ENCODE data around the gene FGGY.
"Not testable (repeated sequence)": the region's sequence is repeated elsewhere in the genome, so short reads cannot be mapped to it uniquely, and the experiment has no call there.

FGGY gene

DNA sequence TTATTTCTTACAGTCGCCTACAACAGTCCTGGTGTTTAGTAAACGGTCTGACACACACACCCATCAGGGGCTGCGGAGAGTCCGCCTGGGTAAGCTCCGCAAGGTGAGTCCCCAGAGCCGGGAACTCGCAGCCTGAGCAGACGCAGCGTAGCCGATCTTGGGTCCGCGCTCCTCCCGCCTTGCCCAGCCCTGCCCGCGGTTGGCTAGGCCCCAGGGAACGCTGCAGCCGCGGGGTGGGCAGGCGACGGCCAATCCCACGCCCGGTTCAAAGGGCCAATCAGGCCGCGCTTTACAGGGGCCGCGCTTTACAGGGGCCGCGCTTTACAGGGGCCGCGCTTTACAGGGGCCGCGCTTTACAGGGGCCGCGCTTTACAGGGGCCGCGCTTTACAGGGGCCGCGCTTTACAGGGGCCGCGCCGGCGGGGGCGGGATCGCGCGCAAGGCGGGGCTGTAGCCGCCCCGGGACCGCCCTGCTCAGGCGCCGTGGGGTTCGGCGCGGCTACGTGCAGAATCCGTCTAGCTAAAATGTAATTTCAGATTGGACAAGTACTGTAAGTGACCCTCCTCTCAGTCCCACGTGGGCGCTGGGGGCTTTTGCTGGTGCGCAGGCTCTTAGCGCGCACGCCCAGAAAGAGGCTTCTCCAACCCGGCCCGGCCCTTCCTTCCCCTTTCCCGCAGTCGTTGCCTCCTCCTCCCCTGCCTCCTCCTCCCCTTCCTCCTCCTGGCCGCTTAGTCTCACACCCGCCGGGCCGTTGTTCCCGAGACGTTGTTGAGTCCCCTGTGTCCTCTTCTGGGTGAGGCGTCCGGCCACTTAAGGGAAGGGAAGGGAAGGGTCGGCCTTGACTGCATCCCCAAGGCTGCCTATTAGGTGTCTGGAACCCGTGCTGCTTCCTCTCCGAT, at the start of gene FGGY:
Gene FGGY (plus strand): TSS at position 737 of the 899 bp plus-strand sequence. CDS start 24,456 bp downstream, outside the sequence.
- in situ Hi-C loops (cut with HindIII; ENCODE audit: low sequenced_read_pairs) = no loop called here

DNA sequence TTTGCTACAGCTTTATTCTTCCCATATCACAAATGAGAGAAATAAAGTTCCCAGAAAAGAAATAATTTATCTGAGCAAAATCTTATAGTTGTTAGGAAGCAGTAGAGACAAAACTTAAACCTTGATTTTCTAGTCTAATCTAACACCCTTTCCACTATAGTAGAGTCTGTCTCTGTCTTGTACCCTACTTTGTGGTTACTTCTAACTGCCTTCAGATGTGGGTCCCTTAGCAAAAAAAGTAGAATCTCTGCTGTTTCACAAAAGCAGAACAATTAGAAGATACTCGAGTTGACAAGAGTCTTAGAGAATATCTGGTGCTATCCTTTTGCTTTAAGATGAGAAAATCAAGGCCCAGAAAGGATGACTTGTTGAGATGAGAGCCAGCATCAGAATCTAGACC, 48.1 kb upstream of the FGGY start:
- in situ Hi-C loops (cut with HindIII; ENCODE audit: low sequenced_read_pairs) = no loop called here

GRCh38 chr1:59249396-59250137, 47.3 kb upstream of the FGGY start:
- in situ Hi-C loops (cut with HindIII; ENCODE audit: low sequenced_read_pairs) = no loop called here

DNA sequence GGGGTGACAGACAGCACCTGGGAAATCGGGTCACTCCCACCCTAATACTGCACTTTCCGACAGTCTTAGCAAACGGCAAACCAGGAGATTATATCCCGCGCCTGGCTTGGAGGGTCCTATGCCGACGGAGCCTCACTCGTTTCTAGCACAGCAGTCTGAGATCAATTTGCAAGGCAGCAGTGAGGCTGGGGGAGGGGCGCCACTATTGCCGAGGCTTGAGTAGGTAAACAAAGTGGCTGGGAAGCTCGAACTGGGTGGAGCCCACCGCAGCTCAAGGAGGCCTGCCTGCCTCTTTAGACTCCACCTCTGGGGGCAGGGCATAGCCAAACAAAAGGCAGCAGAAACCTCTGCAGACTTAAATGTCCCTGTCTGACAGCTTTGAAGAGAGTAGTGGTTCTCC, 45.8 kb upstream of the FGGY start:
- in situ Hi-C loops (cut with HindIII; ENCODE audit: low sequenced_read_pairs) = not testable (repeated sequence)

DNA sequence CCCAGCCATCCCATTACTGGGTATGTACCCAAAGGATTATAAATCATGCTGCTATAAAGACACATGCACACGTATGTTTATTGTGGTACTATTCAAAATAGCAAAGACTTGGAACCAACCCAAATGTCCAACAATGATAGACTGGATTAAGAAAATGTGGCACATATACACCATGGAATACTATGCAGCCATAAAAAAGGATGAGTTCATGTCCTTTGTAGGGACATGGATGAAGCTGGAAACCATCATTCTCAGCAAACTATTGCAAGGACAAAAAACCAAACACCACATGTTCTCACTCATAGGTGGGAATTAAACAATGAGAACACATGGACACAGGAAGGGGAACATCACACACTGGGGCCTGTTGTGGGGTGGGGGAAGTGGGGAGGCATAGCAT, 40.5 kb upstream of the FGGY start:
- in situ Hi-C loops (cut with HindIII; ENCODE audit: low sequenced_read_pairs) = not testable (repeated sequence)

DNA sequence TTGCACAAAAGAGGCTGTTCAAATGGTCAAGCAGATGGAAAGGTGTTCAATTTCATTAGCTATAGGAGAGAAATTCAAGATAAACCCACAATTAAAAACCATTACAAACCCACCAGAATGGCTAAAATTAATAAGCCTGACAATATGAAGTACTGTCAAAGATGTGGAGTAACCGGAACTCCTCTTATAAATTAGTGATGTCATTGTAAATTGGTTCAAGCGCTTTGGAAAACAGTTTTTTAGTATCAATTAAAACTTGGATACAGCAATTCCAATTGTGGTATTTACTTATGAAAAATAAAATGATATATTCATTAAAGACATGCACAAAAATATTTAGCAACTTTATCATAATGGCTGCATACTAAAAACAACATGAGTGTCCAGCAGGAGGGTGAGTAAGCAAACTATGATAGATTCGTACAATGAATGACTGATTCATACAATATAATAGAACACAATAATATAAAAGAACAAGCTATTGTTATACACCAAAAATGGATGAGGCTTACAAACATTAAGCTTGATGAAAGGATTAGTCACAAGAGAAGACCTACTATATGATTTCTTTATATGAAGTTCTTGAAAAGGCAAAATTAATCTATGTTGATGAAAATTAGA, 38.4 kb upstream of the FGGY start:
- in situ Hi-C loops (cut with HindIII; ENCODE audit: low sequenced_read_pairs) = no loop called here

GRCh38 chr1:59261537-59261936, 35.4 kb upstream of the FGGY start:
- in situ Hi-C loops (cut with HindIII; ENCODE audit: low sequenced_read_pairs) = no loop called here

DNA sequence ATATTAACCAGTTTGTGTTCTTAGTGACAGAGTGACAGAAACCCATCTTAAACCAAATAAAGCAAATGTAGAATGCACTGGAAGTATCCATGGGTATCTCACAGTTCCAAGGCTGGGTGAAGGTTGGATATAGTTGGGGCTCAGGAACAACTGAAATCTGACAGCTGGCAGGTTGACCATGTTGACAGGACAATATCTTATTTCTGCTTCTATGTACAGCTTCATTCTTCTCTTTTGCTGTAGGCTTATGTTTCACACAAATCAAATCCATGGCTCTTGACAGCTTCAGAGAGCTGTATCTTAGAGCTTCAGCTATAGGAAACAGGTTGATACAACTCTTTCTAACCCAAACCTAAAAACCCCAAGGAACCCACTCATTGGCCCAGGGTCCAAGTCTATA, 34.3 kb upstream of the FGGY start:
- in situ Hi-C loops (cut with HindIII; ENCODE audit: low sequenced_read_pairs) = no loop called here

GRCh38 chr1:59263111-59263510, 33.8 kb upstream of the FGGY start:
- in situ Hi-C loops (cut with HindIII; ENCODE audit: low sequenced_read_pairs) = no loop called here

GRCh38 chr1:59265622-59266021, 31.3 kb upstream of the FGGY start:
- in situ Hi-C loops (cut with HindIII; ENCODE audit: low sequenced_read_pairs) = no loop called here

GRCh38 chr1:59266180-59266926, 30.5 kb upstream of the FGGY start:
- in situ Hi-C loops (cut with HindIII; ENCODE audit: low sequenced_read_pairs) = no loop called here

DNA sequence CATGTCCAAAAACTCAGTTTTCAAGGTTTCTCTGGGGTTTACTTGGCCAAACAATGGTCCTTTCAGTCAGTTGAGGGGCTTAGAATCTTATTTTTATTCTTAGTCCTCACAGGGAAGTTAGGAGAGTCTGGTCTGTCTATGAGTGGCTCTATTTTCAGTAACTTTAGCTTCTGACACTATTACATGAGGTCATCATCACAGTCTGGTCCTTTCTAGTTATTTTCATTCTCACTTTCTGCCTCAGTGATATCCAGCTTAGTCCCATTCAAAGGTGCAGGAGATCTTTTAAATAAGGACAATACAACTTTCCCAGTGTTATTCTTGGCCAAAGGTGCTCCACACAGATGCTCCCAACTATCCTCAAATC, 30.0 kb upstream of the FGGY start:
- in situ Hi-C loops (cut with HindIII; ENCODE audit: low sequenced_read_pairs) = no loop called here

DNA sequence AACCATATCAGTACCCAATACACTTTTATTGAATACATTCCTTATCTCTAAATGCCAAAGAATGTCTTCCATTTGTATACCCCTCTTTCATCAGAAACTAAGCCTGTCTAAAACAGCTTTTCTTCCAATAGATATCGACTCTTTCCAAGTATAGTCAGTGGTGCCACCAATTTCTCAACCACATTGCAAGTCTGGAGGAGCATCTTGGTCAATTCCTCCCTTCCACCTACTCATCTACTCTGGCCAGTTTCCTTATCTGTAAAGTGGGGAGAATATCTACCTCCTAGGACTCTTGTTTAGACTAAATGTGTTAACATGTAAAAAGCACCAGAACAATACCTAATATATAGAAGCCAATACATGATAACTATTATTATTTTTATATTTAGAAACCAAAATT, 28.5 kb upstream of the FGGY start:
- in situ Hi-C loops (cut with HindIII; ENCODE audit: low sequenced_read_pairs) = no loop called here

- in situ Hi-C loops (cut with HindIII; ENCODE audit: low sequenced_read_pairs) = no loop called here
These were observed 25.2 kb upstream of the FGGY start for GRCh38 chr1:59271561-59272260.

GRCh38 chr1:59272507-59272906, 24.4 kb upstream of the FGGY start:
- in situ Hi-C loops (cut with HindIII; ENCODE audit: low sequenced_read_pairs) = no loop called here

GRCh38 chr1:59276439-59276851, 20.4 kb upstream of the FGGY start:
- in situ Hi-C loops (cut with HindIII; ENCODE audit: low sequenced_read_pairs) = no loop called here

DNA sequence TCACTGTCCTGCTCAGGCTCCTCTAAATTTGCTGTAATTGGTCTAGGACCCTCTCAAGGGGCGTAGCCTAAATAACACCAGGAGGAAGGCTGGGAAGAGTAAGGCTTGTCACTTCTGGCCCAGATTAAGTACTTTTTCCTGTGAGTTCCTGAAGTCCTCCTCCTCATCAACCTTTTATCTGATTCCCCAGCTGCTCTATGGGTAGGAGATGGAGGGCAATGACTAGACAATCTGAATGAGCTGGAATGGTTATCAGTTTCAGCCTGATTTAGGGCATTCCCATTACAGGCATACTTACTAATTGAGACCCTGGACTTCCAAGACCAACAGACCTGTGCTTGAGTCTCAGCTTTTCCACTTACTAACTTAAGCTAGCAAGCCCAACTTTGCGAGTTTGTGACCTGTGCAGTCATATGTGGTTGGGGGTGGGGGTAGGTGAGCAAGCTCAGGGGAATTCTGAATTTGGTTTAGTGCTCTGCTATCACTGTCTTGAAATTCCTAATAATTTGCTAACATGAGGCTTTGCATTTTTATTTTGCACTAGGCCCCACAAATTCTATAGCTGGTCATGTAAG, 18.0 kb upstream of the FGGY start:
- in situ Hi-C loops (cut with HindIII; ENCODE audit: low sequenced_read_pairs) = no loop called here

GRCh38 chr1:59279645-59280044, 17.2 kb upstream of the FGGY start:
- in situ Hi-C loops (cut with HindIII; ENCODE audit: low sequenced_read_pairs) = no loop called here

DNA sequence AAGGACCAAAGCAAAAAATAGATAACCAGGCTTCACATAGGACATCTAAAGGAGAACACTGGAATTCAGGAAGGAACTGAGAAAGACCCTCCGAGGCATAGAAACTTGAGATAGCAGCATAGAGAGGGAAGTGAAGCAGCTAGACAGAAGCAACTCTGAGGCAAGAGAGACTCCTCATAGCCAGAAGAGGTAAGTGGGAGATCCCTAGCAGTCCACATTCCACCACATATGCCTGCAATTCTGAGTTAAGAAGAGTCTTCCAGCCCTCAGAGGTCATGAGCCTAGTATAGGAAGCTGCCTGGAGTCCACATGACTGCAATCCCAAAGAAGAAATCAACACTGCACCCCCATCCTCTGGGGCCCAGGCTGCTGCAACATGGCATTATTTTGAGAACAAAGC, 13.9 kb upstream of the FGGY start:
- in situ Hi-C loops (cut with HindIII; ENCODE audit: low sequenced_read_pairs) = no loop called here

DNA sequence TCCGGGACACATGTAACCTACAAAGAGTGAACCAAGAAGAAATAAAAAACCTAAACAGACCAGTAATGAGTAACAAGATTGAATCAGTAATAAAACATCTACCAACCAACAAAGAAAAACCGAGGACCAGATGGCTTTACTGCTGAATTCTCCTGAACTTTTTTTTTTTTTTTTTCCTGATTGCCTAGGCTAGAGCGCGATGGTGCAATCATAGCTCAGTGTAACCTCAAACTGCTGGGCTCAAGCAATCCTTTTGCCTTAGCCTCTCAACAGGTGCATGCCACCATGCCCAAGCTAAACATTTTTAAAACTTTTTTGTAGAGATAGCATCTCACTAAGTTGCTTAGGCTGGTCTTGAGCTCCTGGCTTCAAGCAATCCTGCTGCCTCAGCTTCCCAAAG, 11.2 kb upstream of the FGGY start:
- in situ Hi-C loops (cut with HindIII; ENCODE audit: low sequenced_read_pairs) = no loop called here

Measured in endothelial cell of hepatic sinusoid (primary cell).